HUES6 (cell line): Measurements from ENCODE around the gene BHLHE41.

Experiments used
- H3K27ac ChIP-seq: 2 replicates; pipeline ENCODE4 v1.7.0; 2013; ENCODE audit warnings: low read depth, mild to moderate bottlenecking, low read length, inconsistent platforms
- H3K27me3 ChIP-seq: 2 replicates; pipeline ENCODE4 v1.6.1; 2013; ENCODE audit warnings: low read length; ENCODE audit not compliant: control insufficient read depth, insufficient read depth
- H3K36me3 ChIP-seq: 2 replicates; pipeline ENCODE4 v1.6.1; 2013; ENCODE audit warnings: low read length; ENCODE audit not compliant: control insufficient read depth, insufficient read depth
- H3K4me1 ChIP-seq: 2 replicates; pipeline ENCODE4 v1.6.1; 2013; ENCODE audit warnings: low read length; ENCODE audit not compliant: control insufficient read depth, insufficient read depth
- H3K4me3 ChIP-seq: 2 replicates; pipeline ENCODE4 v1.5.1; 2013; ENCODE audit warnings: low read depth, low read length
- H3K9ac ChIP-seq: one replicate; pipeline ENCODE4 v1.6.1; 2013; ENCODE audit warnings: mild to moderate bottlenecking, low read length
- H3K9me3 ChIP-seq: 2 replicates; pipeline ENCODE4 v1.6.1; 2013; ENCODE audit warnings: low read depth, low read length; ENCODE audit not compliant: control insufficient read depth, insufficient read depth

BHLHE41 gene

GRCh38 chr12:26153421-26154154 lies 28.8 kb upstream of the BHLHE41 start:
- Histone ChIP-seq H3K4me1 (peaks cover 13% of the 10 kb centered on the region), H3K27me3 (no peaks in the 10 kb centered on the region), H3K27ac (no peak overlapping the region), H3K36me3 (no peaks in the 10 kb centered on the region), H3K9me3 (no peaks in the 10 kb centered on the region), H3K4me3 (no peak overlapping the region), H3K9ac (no peak overlapping the region)

- H3K36me3 ChIP-seq = no peaks in the 10 kb centered on the region
- no peak overlapping the region for H3K4me3 ChIP-seq
- H3K9me3 ChIP-seq = no peaks in the 10 kb centered on the region
- no peak overlapping the region for H3K27ac ChIP-seq
- no peak overlapping the region for H3K9ac ChIP-seq
- H3K4me1 ChIP-seq = peaks cover 9% of the 10 kb centered on the region; the same call in 1 of the 2 replicates
- no peaks in the 10 kb centered on the region for H3K27me3 ChIP-seq
These were observed 27.8 kb upstream of the BHLHE41 start for GRCh38 chr12:26152507-26153102.

- H3K9ac ChIP-seq = no peak overlapping the region
- H3K4me3 ChIP-seq = no peak overlapping the region
- H3K36me3 ChIP-seq = no peaks in the 10 kb centered on the region
- H3K4me1 ChIP-seq = peaks cover 7% of the 10 kb centered on the region; the same call in 1 of the 2 replicates
- no peaks in the 10 kb centered on the region for H3K27me3 ChIP-seq
- no peaks in the 10 kb centered on the region for H3K9me3 ChIP-seq
- no peak overlapping the region for H3K27ac ChIP-seq
These were observed 26.1 kb upstream of the BHLHE41 start for GRCh38 chr12:26150736-26151450.

- Histone ChIP-seq H3K9me3 (no peaks in the 10 kb centered on the region), H3K36me3 (no peaks in the 10 kb centered on the region), H3K27me3 (no peaks in the 10 kb centered on the region), H3K9ac (no peak overlapping the region), H3K27ac (no peak overlapping the region), H3K4me1 (no peaks in the 10 kb centered on the region; the same call in 1 of the 2 replicates), H3K4me3 (no peak overlapping the region)
These were observed 25.2 kb upstream of the BHLHE41 start for GRCh38 chr12:26149968-26150500.

- H3K9ac ChIP-seq = no peak overlapping the region
- H3K27me3 ChIP-seq = 0 out of 2 replicates have a peak, but pooled peaks cover 4% of the 10 kb centered on the region
- no peaks in the 10 kb centered on the region for H3K36me3 ChIP-seq
- H3K9me3 ChIP-seq = no peaks in the 10 kb centered on the region
- no peak overlapping the region for H3K27ac ChIP-seq
- H3K4me1 ChIP-seq = no peaks in the 10 kb centered on the region; the same call in 1 of the 2 replicates
- no peak overlapping the region for H3K4me3 ChIP-seq
These were observed 23.5 kb upstream of the BHLHE41 start for GRCh38 chr12:26148291-26148690.

GRCh38 chr12:26143291-26143690 lies 18.5 kb upstream of the BHLHE41 start:
- Histone ChIP-seq H3K27ac (no peak overlapping the region), H3K27me3 (0 out of 2 replicates have a peak, but pooled peaks cover 4% of the 10 kb centered on the region)

GRCh38 chr12:26138860-26139259 lies 14.0 kb upstream of the BHLHE41 start:
- H3K9ac ChIP-seq = no peak overlapping the region
- H3K4me1 ChIP-seq = peaks cover 17% of the 10 kb centered on the region
- H3K27me3 ChIP-seq = no peaks in the 10 kb centered on the region
- H3K36me3 ChIP-seq = no peaks in the 10 kb centered on the region
- no peak overlapping the region for H3K27ac ChIP-seq
- H3K9me3 ChIP-seq = no peaks in the 10 kb centered on the region
- no peak overlapping the region for H3K4me3 ChIP-seq

More at GRCh38 chr12:26143291-26143690, 18.5 kb upstream of the BHLHE41 start:
- H3K4me3 ChIP-seq = no peak overlapping the region
- no peak overlapping the region for H3K9ac ChIP-seq
- no peaks in the 10 kb centered on the region for H3K36me3 ChIP-seq
- no peaks in the 10 kb centered on the region for H3K9me3 ChIP-seq
- H3K4me1 ChIP-seq = no peaks in the 10 kb centered on the region

GRCh38 chr12:26136688-26137087 lies 11.9 kb upstream of the BHLHE41 start:
- peaks cover 17% of the 10 kb centered on the region for H3K4me1 ChIP-seq
- H3K9me3 ChIP-seq = no peaks in the 10 kb centered on the region
- no peaks in the 10 kb centered on the region for H3K36me3 ChIP-seq
- H3K27ac ChIP-seq = no peak overlapping the region
- peaks cover 8% of the 10 kb centered on the region for H3K27me3 ChIP-seq
- no peak overlapping the region for H3K9ac ChIP-seq
- no peak overlapping the region for H3K4me3 ChIP-seq

- Histone ChIP-seq H3K9me3 (no peaks in the 10 kb centered on the region), H3K4me1 (peaks cover 17% of the 10 kb centered on the region), H3K9ac (no peak overlapping the region), H3K27ac (no peak overlapping the region), H3K27me3 (peaks cover 19% of the 10 kb centered on the region), H3K36me3 (no peaks in the 10 kb centered on the region), H3K4me3 (no peak overlapping the region)
These were observed 10.7 kb upstream of the BHLHE41 start for GRCh38 chr12:26135571-26135970.

- H3K4me3 ChIP-seq = no peak overlapping the region
- no peaks in the 10 kb centered on the region for H3K9me3 ChIP-seq
- peaks cover 23% of the 10 kb centered on the region for H3K27me3 ChIP-seq
- H3K4me1 ChIP-seq = peaks cover 17% of the 10 kb centered on the region
- H3K27ac ChIP-seq = no peak overlapping the region
- no peaks in the 10 kb centered on the region for H3K36me3 ChIP-seq
- no peak overlapping the region for H3K9ac ChIP-seq
These were observed 10.2 kb upstream of the BHLHE41 start for GRCh38 chr12:26135010-26135420.

- Histone ChIP-seq H3K27ac (no peak overlapping the region), H3K4me1 (peaks cover 17% of the 10 kb centered on the region), H3K9ac (no peak overlapping the region), H3K9me3 (no peaks in the 10 kb centered on the region), H3K27me3 (peaks cover 28% of the 10 kb centered on the region), H3K4me3 (no peak overlapping the region), H3K36me3 (no peaks in the 10 kb centered on the region)
These were observed 9.7 kb upstream of the BHLHE41 start for GRCh38 chr12:26134540-26134939.
